Stimulated activated CD4-positive, alpha-beta T cell treated with anti-CD3 and anti-CD28 coated beads, Interleukin-15, amount 100 ng/mL, for 1 hour (primary cell): ENCODE results near the gene FAM32A.

Experiments
- DNase-seq, 2 donors: peaks; one replicate each; pipeline ENCODE4 v3.0.0-alpha.2; 2020; ENCODE audit warnings: low read depth in 1 of 2, low spot score in 1 of 2

Gene FAM32A

DNA sequence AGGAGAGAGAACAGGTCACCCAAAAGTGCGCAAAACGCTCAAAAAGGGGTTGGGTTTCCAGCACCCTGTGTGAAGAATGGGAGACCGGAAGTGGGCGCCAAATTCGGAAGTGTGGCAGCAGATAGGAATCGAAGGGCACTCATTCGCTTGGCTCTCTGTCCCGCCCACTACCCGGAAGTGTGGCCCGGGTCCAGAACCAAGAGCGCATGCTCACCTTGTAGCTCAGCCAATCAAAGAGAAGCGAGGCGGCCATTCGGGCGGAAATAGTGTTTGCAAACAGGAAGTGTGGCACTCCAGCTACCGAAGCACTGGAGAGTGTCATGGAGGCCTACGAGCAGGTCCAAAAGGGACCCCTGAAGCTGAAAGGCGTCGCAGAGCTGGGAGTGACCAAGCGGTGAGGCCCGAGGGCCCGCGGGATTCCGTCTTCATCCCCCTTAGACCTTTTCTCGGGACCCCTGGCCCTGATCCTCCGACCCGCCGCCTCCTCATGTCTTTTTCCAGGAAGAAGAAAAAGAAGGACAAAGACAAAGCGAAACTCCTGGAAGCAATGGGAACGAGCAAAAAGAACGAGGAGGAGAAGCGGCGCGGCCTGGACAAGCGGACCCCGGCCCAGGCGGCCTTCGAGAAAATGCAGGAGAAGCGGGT is at the start of gene FAM32A:
FAM32A (plus strand) TSS at position 288 of the 645 bp plus-strand sequence; CDS start at position 321, 33 bp downstream.
- DNase-seq: peak; percentile 94 to 98

GRCh38 chr19:16135430-16136127 is 49.6 kb upstream of the FAM32A start:
- no peak for DNase-seq

GRCh38 chr19:16136185-16136999 is 48.8 kb upstream of the FAM32A start:
- DNase-seq: no peak

DNA sequence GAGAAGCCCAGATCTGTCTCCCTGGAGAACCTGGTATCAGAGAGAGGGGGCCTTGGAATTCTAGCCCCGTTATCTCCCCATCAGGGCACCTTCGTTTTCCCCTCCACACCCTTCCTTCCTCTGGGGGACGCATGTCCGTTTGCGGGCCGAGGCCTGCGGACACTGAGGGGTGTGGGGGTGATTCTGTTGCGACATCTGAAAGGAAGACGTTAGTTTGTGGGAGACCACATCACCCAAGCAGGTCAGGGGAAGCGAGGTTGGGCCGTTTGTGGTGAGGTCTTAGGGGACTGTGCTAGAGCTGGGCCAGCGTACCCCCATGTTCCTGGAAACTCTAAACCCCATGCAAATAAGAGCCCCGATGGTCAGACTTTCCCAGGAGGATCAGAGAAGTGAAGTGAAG is 45.5 kb upstream of the FAM32A start:
- no peak for DNase-seq

DNA sequence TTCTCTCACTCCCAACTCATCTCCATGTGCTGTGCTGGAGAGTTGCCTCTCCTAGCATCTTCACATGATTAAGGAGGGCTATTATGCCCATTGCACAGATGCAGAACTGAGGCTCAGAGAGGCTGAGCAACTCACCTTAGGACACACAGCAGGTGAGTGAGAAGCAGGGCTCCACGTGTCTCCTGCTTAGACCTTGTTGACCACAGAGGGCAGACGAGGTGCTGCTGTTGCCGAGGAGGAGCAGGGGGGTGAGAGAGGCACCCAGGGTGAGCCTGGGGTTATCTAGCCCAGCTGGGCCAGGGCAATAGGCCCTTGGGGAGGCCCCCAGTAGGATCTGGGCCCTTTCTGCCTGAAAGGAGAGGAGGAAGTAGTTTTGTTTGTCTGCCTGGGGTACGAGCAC is 44.2 kb upstream of the FAM32A start:
- DNase-seq: no peak

GRCh38 chr19:16142032-16142580 is 43.1 kb upstream of the FAM32A start:
- DNase-seq: no peak

GRCh38 chr19:16143399-16144215 is 41.6 kb upstream of the FAM32A start, which contains the start of gene HSH2D:
HSH2D (plus strand) TSS chr19:16143685; CDS start chr19:16148751, 5,066 bp downstream.
- DNase-seq: peak; percentile 47 to 59

DNA sequence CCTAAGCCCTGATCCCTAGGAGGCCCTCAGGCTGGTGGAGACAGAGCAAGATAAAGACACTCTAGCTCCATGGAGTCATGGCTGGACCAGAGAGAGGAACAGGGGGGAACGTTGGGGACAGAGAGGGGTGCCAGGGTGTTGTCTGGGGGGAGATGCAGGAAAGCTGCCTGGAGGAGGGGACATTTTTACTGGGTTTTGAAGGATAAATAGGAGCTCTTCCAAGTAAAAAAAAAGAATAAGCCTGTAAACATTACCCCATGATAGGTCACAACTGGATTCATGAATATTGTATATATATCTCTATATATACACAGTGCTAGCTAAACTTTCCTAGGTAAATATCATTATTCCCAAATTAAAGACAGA is 41.0 kb upstream of the FAM32A start:
- DNase-seq: no peak

DNA sequence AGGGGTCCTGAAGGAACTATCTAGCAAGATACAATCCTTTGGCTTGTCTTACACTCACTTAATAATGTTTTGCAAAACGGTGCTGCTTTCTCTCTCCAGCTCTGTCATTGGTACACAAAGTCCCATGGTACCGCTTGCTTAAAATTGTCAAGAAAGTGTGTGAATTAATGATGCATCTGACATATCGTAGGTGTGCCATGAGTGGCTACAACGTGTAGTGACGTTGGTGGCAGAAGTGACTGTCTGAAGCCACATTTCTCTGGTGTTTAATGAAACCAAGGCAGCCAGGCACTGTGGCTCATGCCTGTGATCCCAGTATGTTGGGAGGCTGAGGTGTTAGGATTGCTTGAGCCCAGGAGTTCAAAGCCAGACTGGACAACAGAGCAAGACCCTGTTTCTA is 39.1 kb upstream of the FAM32A start:
- no peak for DNase-seq

DNA sequence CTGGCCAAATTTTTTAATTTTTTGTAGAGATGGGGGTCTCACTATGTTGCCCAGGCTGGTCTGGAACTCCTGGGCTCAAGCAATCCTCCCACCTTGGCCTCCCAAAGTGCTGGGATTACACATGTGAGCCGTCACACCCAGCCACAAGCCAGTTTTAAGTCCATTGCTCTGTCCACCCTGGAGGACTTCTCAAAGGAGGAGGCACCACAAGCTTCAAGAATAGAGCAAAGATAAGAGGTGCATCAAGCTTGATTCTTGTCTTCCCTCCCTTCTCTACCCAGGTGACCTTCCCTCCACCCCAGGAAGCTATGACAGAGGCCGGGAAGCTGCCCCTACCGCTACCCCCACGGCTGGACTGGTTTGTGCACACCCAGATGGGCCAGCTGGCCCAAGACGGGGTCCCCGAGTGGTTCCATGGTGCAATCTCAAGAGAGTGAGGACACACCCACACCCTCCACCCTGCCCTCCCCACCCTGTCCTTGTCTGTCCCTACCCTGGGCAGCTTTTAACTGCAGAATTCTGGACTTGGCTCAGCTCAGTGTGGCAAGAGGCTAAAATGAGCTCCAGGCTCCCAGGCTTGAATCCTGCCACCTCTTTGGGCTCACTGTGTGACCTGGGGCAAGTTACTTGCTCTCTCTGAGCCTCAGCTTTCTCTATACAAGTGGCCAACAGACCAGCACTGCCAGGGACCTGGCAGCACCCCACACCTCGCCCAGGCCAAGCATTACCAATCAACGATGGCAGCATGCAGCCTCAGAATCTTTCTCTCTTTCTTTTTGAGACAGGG is 36.6 kb upstream of the FAM32A start:
- no peak for DNase-seq

DNA sequence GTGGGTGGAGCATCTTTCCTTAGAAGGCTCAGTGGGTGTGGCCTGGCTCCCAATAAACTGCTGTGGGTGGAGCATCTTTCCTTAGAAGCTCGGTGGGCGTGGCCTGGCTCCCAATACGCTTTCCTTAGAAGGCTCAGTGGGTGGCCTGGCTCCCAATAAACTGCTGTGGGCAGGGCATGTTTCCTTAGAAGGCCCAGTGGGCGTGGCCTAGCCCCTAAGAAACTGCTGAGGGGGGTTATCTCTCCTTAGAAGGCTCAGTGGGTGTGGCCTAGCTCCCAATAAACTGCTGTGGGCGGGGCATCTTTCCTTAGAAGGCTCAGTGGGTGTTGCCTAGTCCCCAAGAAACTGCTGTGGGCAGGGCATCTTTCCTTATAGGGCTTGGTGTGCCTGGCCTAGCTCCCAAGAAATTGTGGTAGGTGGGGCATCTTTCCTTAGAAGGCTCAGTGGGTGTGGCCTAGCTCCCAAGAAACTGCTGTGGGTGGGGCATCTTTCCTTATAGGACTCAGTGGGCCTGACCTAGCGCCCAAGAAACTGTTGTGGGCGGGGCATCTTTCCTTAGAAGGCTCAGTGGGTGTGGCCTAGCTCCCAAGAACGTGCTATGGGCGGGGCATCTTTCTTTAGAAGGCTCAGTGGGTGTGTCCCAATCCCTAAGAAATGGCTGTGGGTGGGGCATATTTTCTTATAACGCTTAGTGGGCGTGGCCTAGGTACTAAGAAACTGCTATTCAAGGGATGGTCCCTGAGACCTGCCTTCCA is 31.5 kb upstream of the FAM32A start:
- DNase-seq: no peak

DNA sequence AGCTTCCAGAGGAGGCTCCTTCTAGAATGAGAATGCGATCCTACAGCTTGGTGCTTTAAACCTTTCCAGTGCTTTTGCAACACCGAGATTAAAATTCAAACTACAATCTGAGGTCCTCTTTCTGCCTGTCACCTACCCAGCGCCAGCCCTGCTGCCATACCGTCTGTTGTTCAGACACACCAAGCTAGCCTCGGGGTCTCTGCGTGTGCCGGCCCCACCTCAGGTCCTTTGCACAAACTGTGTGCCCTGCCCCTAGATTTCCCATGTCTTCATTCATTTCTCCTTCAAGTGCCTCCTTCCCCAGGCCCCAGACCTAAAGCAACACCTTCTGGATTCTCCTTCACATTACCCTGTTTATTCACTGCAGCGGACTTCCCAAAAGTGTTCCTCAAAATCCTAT is 30.7 kb upstream of the FAM32A start:
- no peak for DNase-seq

DNA sequence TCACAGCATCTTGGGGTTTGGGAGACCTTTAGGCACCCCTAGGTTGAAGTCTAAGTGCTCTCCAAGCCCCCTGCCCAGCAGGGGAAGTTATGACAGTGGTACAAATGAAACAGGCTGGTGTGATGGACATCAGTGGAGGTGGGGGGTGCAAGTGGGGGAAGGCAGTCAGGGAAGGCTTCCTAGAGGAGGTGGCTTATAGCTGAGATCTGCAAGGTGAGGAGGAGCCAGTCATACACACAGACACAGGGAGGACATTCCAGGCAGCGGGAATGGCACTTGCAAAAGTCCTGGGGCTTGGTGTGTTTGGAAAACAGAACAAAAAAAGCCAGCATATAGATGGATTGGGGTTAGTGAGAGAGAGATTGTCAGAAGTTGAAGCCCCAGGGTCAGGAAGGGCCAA is 30.1 kb upstream of the FAM32A start:
- DNase-seq: no peak

- no peak for DNase-seq
Observed at GRCh38 chr19:16156904-16157303, 28.3 kb upstream of the FAM32A start.

GRCh38 chr19:16157601-16158000 is 27.6 kb upstream of the FAM32A start:
- DNase-seq: no peak

GRCh38 chr19:16159655-16160054 is 25.6 kb upstream of the FAM32A start:
- DNase-seq: no peak

- no peak for DNase-seq
Observed at GRCh38 chr19:16160445-16160942, 24.7 kb upstream of the FAM32A start.

DNA sequence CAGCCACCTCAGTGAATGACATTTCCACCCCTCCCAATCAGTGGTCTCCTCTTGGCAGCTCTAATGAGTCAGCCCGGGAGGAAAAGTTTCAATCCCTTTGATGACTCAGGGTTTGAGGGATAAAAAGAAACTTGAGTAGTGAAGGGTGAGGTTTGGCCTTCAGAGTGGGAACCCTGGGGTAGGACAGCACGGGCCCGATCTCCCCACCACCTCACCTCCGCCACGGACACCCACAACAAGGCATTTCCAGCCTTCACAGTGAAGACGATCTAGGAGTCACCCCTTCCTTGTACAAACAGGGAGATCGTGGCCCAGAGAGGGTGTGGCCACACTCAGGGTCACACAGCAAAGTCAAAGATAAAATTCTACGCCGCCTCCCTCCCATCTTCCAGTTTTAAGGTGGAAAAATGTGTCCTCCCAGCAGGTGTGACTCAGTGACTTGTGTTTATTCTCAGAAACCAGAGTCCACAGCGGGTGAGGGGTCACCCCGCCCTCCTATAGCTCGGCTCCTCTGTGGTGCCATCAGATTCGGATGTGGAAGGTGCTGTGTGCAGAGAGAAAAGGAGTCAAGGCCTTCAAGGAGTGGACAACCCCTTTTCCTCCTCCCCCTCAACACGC is 24.2 kb upstream of the FAM32A start:
- no peak for DNase-seq

GRCh38 chr19:16161840-16162239 is 23.4 kb upstream of the FAM32A start:
- DNase-seq: no peak
